NCI-H2196 treated with DMSO at 0.1 percent for 48 hours (cell line): ENCODE measurements around the gene TNS4.

ENCODE experiments used
- DNase-seq: peaks from one replicate; lab custom pipeline; 2025; ENCODE audit not compliant: unreplicated experiment; lab: John Stamatoyannopoulos, UW

The TNS4 gene

GRCh38 chr17:40475234-40475908, 26.1 kb downstream of the TNS4 start:
- DNase-seq, result no peak

- DNase-seq, result no peak
Measured at GRCh38 chr17:40474419-40475002, 26.9 kb downstream of the TNS4 start.

- no peak for DNase-seq
Measured at GRCh38 chr17:40473573-40474365, 27.7 kb downstream of the TNS4 start.

GRCh38 chr17:40472733-40473452, 28.5 kb downstream of the TNS4 start:
- no peak for DNase-seq

- no peak for DNase-seq
Measured at GRCh38 chr17:40471846-40472732, 29.3 kb downstream of the TNS4 start.

GRCh38 chr17:40470932-40471828, 30.2 kb downstream of the TNS4 start:
- no peak for DNase-seq

GRCh38 chr17:40469805-40470675, 31.4 kb downstream of the TNS4 start:
- DNase-seq, result no peak

- no peak for DNase-seq
Measured at GRCh38 chr17:40468560-40468959, 32.9 kb downstream of the TNS4 start.

- DNase-seq, result no peak
Measured at GRCh38 chr17:40467281-40467867, 34.0 kb downstream of the TNS4 start.

GRCh38 chr17:40466298-40466971, 35.0 kb downstream of the TNS4 start:
- no peak for DNase-seq

- DNase-seq, result no peak
Measured at GRCh38 chr17:40464392-40464855, 37.0 kb downstream of the TNS4 start.

GRCh38 chr17:40463122-40463550, 38.3 kb downstream of the TNS4 start:
- DNase-seq, result no peak

- DNase-seq, result no peak
Measured at GRCh38 chr17:40462343-40463121, 38.9 kb downstream of the TNS4 start.

- DNase-seq, result no peak
Measured at GRCh38 chr17:40461732-40462342, 39.6 kb downstream of the TNS4 start.

- no peak for DNase-seq
Measured at GRCh38 chr17:40460968-40461731, 40.3 kb downstream of the TNS4 start.

GRCh38 chr17:40460604-40460967, 40.8 kb downstream of the TNS4 start:
- DNase-seq, result no peak
